Measurements from ENCODE around the gene EDIL3.

Gene EDIL3, protein sequence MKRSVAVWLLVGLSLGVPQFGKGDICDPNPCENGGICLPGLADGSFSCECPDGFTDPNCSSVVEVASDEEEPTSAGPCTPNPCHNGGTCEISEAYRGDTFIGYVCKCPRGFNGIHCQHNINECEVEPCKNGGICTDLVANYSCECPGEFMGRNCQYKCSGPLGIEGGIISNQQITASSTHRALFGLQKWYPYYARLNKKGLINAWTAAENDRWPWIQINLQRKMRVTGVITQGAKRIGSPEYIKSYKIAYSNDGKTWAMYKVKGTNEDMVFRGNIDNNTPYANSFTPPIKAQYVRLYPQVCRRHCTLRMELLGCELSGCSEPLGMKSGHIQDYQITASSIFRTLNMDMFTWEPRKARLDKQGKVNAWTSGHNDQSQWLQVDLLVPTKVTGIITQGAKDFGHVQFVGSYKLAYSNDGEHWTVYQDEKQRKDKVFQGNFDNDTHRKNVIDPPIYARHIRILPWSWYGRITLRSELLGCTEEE

DNA sequence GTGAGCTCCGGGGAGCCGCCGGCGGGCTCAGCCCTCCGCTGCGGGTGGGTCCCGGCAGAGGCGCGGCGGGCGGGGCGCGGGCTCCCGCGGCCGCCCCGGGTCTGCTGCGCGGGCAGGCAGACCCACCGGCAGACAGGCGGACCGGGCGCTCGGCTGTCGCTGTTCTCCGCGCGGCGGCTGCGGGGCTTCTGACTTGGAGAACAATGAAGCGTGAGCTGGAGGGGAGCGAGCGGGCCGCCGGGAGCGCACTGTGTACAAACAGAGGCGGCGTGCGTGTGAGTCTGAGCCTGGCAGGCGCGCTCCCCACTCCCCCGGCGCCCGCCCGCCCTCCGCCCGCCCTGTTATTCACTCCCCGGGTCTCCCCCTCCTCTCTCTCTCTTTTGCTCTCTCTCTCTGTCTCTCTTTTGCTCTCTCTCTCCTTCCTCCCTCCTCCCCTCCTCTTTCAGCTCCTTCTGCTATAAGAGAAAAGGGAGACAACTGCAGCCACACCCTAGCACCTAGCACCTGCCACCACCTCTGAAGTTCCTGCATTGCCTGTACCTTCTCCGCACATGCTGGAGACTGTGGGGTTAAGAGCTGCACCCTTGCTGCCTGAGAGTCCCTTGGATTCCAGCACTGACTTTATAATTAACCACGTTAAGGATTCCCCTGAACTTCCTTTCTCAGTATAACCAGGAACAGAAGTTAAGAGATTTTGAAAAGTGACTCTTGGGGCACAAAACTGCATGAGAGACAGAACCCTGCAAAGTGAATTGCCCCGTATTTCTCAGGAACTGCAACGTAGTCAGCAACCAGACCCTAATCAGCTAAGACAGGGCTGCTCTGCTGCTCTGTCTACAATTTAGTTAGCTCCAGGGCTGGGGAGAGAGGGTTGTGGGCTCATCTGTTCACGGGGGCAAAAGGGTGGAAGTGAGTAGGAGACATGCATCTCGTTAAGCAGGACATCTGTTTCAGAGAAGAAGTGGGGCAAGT is at the start of gene EDIL3:
TSS of gene EDIL3 (minus strand) at position 277 of the 972 bp plus-strand sequence. CDS start 506 bp downstream, outside the sequence.
- DNase-seq: no peak

DNA sequence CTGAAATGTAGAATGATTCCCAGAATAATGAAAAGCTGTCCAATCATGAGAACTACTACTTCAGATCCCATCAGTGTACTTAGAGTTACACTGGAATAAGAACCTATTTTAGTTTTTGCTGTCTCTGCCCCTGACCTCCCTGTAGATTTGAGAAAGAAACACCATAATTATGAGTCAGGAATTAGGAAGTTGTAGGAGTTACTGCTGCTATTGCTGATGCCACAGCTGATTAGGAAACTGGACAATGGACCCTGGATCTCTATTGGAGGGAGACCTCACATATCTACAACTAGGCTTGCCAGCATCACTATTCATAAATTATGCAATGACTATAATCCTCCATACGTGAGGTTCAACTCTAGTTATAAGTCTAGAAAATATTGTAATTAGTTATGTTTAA is 48.8 kb upstream of the EDIL3 start:
- DNase-seq: no peak

DNA sequence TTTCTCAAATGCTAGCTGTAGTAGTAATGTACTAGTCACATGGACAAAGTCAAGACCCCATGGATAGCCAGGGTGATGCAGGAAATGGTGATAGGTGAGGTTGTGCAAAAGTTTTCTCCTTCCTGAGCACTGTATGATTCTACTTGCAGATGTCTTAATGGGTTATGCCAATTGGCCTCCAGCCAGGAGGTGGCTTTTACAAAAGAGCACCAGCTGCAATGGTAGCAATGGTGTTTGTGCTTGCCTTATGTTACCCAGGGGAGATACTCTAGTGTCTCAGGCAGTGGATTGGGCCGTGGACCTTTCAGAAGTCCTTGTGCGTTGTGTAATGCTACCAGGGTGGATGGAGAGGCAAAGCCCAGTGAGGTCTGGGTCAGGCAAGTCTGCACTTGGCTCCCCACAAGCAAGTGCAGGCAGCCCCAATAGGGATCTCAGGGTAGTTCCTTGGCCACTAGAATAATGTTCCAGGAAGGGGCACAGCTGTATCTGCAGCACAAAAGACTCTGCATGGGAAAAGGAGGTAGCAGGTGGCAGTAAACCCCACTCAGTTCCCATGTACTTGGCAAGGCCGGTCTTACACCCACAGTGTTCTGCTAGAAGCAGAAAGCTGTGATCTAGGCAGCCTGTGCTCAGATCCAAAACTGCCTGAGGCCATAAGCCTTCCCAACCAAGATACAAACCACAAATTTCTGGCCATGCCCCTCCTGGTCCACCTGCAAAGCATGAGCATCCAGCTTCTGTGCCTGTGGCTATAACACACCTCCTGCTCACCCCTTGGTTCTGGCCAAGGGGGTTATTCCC is 46.4 kb upstream of the EDIL3 start:
- no peak for DNase-seq

DNA sequence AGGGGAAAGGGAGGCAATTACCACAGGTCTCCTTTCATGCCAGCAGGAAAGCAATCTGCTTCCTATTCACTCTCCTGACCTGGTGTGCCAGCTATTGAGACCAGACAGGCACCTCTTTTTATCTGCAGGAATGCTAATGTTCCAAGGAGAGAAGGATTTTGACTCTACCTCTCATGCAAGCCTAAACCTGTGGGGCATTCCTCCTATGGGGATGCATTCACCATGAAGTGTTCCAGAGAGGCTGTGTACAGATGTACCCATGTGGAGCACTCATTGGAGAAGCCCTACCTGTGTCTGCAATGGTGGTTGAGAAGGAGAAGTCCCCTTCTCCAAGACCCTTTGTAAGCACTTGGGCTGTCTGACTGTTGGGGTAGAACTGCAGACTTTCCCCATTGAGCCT is 45.4 kb upstream of the EDIL3 start:
- no peak for DNase-seq

DNA sequence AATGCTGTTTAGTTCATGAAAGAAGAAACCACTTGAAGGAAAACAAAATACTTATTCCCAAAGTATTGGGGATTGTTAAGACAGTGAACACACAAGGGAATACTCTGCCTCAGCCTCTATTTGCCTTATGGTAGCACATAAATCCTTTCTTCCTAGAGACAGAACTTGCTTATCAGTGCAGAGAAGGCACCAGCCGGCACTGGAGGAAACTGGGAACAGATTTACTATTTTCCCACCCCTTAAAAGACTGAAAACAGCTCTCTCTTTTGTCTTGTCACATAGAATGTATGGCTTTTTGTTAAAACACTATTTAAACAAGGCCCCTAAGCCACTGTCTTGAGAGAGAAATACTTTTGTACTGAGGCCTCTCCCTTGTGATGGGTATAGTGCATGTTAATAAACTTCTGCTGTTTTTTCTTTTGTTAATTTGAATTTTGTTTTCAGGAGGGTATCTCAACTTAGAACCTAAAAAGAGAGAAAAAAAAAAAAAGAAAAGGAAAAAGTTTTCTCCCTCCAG is 40.7 kb upstream of the EDIL3 start:
- DNase-seq: no peak

DNA sequence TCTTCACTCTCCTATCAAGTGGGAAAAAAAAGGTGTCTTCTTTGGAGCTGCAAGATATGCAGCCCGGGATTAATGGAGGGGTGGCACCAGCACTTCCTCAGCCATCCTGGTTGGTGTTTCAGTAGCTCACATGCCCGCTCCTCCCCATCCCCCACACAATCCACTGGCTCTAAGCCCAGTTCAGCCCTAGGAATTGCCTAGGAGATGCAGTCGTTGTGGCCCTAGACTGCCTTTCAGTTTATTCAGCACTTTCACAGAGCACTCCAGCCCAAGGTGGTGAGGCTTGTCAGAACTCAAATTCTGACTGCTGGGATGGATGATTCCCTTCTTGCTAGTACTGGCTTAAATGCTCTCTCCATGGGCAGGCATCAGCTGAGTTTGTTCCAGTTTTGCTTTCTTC is 35.1 kb upstream of the EDIL3 start:
- no peak for DNase-seq

DNA sequence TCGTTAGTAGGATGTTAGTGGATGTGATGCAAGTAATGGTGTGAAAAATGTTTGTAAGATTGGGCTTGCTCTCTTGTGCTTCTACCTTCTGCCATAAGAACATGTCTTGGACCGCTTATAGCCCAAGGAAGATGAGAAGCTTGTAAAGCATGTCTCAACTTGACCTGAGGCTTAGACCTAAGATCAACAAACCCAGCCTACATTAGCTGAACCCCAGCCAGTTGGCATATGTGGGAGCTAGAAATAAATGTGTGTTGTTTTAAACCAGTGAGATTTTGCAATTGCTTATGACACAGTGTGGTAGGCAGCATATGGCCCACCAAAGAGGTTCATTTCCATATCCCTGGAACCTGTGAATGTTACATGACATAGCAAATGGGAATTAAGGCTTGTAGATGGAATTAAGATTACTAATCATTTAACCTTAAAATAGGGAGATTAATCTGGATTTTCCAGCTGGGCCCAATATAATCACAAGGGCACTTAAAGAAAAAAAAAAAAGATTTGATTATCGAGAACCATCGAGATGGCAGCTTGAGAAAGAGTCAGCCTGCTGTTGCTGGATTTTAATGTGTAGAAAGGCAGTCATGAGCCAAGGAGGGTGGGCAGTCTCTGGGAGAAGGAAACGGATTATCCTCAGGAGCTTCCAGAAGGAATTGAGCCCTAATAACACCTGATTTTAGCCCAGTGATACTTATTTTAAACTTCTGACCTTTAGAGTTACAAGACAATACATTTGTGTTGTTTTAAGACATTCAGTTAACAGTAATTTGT is 27.3 kb upstream of the EDIL3 start:
- DNase-seq: no peak

DNA sequence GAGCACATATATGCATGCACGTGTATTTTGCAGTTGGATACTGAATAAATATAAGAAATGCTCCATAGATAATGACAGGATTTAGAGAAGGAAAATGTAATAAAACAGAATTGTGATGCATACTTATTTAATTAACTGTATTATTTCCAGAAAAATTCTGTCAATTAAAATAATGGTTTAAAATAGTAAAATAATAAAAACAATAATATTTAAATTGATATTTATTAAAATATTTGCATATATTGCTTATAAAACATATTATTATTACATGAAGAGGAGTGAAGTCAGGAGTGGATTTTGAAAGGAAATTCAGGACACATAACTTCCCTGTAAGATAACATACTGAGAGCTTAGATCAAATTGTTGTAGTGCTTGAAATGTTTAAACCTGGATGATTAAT is 21.4 kb upstream of the EDIL3 start:
- DNase-seq: no peak

DNA sequence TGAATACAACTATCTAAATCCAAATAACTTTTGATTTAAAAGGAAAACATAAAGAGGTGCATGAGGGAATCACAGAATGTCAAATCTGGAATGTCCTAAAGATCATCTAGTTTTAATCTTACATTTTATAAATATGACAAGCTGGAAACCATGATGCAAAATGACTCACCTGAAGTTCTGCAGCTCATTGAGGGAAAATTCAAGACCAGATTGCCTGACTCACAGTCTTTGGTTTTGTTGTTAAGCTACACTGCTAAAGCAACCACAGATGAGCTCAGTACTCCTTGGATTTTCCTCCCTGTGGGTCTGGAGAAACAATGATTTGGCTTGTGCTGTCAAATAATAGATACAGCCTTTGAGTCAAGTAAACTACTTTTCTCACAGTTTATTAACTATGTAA is 19.1 kb upstream of the EDIL3 start:
- DNase-seq: no peak

DNA sequence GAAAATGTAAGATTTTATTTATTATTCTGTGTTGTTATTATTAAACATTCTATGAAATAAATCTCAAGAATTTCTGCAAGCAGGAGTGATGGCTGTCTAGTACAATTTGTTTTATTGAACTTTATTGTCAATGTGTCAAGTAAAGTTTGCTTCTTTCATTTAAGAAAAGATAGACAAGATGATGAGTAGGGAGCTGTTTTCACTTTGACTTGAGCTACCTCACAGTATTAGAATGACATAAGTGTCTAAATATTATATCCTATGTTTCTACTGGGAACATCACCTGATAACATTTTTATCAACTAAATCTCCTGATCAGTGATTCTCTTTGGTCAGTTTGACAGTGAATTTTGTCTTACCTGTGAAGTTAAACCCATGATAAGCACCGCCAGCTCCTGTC is 12.7 kb upstream of the EDIL3 start:
- no peak for DNase-seq

DNA sequence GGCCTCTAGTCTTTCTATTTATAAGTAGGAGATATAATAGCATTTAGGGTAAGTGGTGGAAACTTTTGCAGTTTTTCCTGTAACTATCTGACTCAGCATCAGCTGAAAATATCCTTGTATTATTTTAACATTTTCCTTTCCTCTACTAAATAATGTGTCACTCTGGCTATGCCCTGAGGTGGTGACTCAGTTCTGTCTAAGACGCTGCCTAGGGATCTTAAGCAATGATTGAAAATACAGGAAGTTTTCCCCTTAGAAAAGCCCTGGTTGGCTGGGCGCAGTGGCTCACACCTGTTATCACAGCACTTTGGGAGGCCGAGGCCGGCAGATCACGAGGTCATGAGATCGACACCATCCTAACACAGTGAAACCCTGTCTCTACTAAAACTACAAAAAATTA is 9.3 kb upstream of the EDIL3 start:
- no peak for DNase-seq

DNA sequence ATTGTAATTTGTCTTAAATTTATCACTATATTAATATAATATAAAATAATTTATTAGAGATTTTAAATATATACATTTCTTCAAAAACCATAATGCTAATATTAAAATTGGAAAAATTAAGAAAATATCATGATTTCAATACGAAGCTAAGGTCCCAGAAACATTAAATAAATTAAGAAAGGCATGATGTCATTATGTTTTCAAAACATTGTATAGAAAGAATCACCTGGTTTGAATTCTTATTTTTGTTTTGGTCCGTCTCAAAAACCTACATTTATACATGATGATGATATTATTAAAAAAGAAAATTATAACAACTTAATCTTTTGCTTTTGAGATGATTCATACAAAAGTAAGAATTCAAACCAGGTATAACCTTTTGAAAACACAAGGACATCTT is 8.2 kb upstream of the EDIL3 start:
- no peak for DNase-seq

DNA sequence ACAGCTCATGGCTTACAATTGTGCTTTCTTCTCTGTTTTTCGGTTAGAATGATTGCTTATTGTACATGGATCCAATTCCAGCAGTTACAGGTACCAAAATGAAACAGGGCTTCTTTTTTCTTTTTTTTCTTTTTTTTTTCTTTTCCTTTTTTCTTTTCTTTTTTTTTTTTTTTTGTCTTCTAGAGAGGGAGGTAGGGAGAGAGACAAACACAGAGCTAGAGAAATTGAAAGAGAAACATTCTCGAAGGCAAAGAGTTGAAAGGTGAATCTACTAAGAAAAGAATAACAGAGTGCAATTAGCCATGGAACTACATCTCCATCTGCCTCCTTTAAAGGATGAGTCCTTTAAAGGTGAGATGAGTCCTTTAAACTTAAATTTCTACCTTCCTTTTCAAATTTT is 1.0 kb upstream of the EDIL3 start:
- no peak for DNase-seq

DNA sequence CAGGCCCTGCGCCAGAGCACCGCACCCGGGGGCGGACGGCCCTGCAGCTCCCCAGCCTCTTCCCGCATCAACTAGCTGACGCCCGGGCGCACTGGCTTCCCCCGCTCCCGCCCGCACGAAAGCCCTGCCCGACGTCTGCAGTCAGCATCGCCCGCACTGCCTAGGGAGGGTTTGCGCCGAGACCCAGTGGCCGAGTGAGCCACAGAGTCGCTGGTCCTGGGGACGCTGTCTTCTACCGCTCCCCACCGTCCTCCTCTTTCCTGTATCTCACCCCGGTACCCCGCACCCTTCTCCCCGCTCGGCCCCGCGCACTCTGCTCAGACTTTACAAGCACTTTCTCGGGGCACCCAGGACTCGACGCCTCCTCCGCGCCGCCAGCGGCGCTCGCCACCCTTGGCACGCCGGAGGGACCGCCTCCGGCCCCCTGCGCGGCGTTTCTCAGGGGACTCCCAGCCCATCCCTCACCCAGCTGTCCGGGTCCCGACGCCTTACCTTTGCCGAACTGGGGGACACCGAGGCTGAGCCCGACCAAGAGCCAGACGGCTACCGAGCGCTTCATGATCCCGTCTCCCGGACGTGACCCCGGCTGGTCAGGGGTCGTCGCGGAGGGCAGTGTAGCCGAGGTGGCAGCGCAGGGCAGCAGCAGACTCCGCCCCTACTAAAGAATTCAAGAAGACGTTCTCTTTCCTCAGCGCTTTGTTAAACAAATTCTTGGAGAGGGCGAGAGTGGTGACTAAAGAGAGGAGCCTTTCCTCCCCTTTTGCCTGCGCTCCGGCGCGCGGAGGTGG is 670 bp downstream of the EDIL3 start:
- DNase-seq: no peak

DNA sequence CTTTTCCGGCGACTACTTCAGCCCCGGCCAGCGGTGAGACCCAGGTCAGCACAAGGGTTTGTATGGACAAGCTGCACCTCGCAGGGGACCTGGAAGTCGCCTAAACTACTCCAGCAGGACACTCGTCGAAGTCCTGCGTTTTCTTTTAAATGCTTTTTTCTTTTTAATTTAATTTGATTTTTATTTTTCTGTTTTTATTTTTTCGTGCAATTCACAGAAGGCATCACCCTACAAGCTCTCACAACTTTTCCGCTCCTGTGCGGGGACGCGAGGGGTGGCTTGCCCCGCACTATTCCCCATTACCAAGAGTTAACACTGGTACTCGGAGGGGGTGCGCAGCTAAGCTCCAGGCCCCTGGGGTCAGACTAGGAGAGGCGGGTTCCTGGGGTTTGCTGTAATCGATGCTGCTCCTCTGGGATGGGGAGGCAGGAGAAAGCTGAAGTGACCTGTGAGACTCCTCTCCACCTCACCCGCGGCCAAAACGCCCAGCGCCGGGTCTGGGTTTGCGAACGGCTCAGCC is 1.3 kb downstream of the EDIL3 start:
- DNase-seq: no peak

DNA sequence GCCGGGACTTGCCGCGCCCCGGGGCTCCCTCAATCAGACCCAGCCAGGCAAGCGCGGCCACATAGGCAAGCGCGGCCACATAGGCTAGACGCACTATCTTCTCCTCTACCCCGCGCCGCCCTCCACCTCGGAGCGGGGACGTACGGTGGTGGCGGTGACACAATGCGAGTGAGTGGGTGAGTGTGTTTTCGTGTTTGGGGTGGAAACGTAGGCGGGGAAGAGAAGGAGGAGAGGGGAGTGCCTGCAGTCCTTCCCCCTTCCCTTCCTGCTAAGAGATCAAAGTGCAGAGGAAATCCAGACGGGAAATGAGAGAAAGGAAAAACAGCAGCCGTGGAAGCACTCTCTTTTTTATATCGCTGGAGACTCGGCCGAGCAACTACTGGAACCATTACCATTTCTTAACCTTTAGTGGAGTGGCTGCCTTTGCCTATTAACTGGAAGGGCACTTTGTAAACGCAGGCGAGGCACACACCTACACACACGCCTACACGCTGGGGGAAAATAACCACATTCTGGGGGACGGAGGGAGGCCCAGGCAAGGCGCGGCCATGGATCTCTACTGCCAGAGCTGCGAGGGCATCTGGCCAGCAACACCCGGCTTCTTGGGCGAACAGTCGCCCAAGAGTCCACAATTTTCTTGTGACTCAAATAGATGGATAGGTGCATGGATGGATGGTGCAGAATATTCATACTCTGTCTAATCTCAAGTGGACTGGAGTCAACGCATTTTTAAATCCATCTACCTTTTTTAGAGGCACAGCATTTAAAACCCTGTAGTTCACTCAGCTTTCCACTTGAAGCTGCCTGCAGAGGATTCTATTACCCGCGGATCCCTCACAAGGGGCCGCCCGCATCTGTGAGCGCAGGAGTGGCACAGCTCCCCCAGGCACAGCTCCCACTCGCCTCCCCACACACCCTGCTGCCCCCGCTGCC is 2.1 kb downstream of the EDIL3 start:
- no peak for DNase-seq

DNA sequence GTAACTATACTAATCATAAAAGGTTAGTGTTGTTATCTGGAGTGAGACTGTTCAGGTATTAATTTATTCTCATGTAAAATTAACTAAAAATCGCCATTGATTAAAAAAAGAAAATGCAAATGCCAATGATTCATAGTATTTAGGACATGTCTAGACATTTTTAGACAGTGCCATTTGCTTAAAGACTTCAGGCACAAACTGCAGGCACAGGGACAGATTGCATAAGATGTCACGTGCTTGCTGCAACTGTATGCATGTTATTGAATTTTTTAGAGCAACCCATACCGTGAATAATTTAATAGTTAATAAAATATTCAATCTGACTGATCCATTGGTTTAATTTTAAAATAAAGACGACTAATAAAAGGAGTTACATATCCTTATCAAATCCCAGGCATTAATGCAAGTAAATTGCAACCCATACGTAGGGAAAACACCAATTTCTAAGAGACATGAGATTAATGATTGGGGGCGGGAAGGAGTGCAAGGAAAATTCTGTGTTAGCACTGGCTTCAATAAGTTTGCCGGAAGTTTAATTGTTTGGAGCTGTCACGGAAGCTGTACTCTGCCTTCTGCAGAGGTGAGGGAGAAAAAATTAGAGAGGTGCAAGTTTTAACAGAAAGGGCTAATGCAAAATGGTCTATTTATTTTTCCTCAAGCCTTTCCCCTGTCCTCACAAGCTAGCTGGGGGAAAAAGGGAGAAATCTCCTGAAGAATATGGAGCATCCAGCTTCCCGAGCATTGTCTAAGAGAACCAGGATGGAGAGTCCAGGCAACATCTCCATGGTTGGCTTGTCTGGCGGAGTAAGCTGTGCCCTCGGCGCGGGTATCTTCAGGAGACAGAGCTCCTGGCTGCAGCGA is 2.9 kb downstream of the EDIL3 start:
- DNase-seq: no peak

DNA sequence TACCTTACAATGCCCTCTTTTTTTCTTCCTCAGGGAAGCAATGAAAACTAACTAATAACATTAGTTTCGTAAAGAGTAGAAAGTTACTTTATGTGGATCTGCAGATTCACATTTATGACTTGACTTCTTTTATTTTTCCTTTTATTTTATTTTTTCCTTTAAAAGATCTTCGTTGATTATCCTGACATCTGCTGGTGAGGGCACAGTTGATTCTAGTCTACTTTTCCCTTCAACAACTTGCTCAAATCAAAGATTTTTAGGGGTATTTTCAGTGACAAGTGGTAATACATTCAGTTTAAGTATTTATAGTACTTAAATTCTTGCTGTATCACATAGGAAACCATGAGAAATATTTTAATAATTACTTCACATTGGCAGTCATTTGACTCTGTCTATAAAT is 4.9 kb downstream of the EDIL3 start:
- DNase-seq: no peak

DNA sequence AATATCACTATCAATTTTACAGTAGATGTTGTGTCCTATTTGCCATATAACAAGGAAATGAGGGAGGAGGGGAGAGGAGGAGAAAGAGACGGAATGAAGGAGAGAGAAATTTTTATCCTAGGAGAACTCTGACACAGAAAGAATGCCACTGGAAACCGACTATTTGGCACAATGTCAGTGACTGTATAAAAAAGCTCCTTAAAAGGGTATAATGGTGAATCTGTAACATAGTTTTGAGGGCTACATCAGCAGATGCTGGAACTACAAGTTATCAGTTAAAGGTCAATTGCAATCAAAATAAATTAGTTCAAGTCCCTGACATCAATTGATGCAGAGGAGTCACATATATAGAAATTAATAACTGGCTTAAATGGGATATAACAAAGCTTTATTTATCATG is 5.7 kb downstream of the EDIL3 start:
- no peak for DNase-seq
